Stomach (tissue), 4 donors: ENCODE measurements around the gene MCRIP1.

ENCODE experiments used
- POLR2A ChIP-seq, 4 donors: fragments of 450-650 bp; IDR thresholded peaks; one replicate each; pipeline ENCODE4 v1.6.1; 2016; ENCODE audit warnings: antibody characterized with exemption in 4 of 4, control low read depth in 2 of 4, mild to moderate bottlenecking in 1 of 4, moderate library complexity in 1 of 4
- POLR2AphosphoS5 ChIP-seq, 3 donors: sonication (generic); formaldehyde crosslinking; IDR thresholded peaks; one replicate each; pipeline ENCODE4 v1.6.1; 2016; ENCODE audit warnings: antibody characterized with exemption in 3 of 3
- TF ChIP-seq, protein P1 (sequence below), 7 experiments: fragments of 450-650 bp in 4 of 7; fragments of 200-600 bp in 3 of 7; sonication (generic) in 3 of 7; IDR thresholded peaks; one replicate each; pipeline ENCODE4 v1.5.1; 2016 to 2019; ENCODE audit warnings: antibody characterized with exemption in 7 of 7, control low read depth in 2 of 7, mild to moderate bottlenecking in 1 of 7

DNA sequence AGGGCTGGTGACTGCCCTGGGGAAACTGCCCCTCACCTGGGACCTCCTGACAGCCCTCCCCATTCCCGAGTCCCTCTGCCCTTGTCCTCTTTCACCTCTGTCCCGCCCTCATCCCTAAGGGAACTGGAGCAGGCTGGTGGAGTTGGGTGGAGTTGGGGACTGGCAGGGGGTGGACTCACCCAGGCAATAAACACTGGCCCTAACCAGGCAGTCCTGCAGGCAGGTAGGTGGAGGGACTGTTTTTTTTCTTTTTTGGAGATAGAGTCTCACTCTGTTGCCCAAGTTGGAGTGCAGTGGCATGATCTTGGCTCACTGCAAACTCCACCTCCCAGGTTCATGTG is 17.5 kb downstream of the MCRIP1 start:
- no peak for TF ChIP-seq POLR2A (IDR thresholded peaks at IDR 0.05)
- TF ChIP-seq, protein P1, sequence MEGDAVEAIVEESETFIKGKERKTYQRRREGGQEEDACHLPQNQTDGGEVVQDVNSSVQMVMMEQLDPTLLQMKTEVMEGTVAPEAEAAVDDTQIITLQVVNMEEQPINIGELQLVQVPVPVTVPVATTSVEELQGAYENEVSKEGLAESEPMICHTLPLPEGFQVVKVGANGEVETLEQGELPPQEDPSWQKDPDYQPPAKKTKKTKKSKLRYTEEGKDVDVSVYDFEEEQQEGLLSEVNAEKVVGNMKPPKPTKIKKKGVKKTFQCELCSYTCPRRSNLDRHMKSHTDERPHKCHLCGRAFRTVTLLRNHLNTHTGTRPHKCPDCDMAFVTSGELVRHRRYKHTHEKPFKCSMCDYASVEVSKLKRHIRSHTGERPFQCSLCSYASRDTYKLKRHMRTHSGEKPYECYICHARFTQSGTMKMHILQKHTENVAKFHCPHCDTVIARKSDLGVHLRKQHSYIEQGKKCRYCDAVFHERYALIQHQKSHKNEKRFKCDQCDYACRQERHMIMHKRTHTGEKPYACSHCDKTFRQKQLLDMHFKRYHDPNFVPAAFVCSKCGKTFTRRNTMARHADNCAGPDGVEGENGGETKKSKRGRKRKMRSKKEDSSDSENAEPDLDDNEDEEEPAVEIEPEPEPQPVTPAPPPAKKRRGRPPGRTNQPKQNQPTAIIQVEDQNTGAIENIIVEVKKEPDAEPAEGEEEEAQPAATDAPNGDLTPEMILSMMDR (IDR thresholded peaks at IDR 0.05) = no peak
- TF ChIP-seq POLR2AphosphoS5 (IDR thresholded peaks at IDR 0.05) = no peak
